Liver (tissue), 3 donors: Measurements from ENCODE around the gene NFIX.

ENCODE experiments used
- CTCF ChIP-seq: fragments of 150-350 bp; IDR thresholded peaks from 2 replicates; pipeline ENCODE4 v1.5.1; 2017; ENCODE audit warnings: improper control_type of control experiment, low read depth, low read length; ENCODE audit not compliant: missing input control
- EGR1 ChIP-seq, 2 donors: IDR thresholded peaks; 2 replicates each; pipeline ENCODE4 v1.6.1; 2016 to 2018; ENCODE audit warnings: antibody characterized with exemption in 2 of 2, low read depth in 2 of 2
- GABPA ChIP-seq, 2 donors: IDR thresholded peaks in 1 of 2; conservative IDR thresholded peaks in 1 of 2; 2 replicates each; pipeline ENCODE4 v1.6.1; 2016; ENCODE audit warnings: antibody characterized with exemption in 2 of 2, mild to moderate bottlenecking in 1 of 2, moderate library complexity in 1 of 2
- HNF4A ChIP-seq, 2 donors: conservative IDR thresholded peaks; 2 replicates each; pipeline ENCODE4 v1.6.1; 2016; ENCODE audit warnings: antibody characterized with exemption in 2 of 2, mild to moderate bottlenecking in 2 of 2
- RAD21 ChIP-seq, 2 donors: IDR thresholded peaks; 2 replicates each; pipeline ENCODE4 v1.6.1; 2016; ENCODE audit warnings: antibody characterized with exemption in 2 of 2, mild to moderate bottlenecking in 2 of 2
- SP1 ChIP-seq: IDR thresholded peaks from 2 replicates; pipeline ENCODE4 v1.6.1; 2018; ENCODE audit warnings: antibody characterized with exemption, mild to moderate bottlenecking
- TAF1 ChIP-seq: conservative IDR thresholded peaks from 2 replicates; pipeline ENCODE4 v1.6.1; 2016; ENCODE audit warnings: antibody characterized with exemption, mild to moderate bottlenecking
- TF ChIP-seq, protein P1 (sequence below): IDR thresholded peaks from 2 replicates; pipeline ENCODE4 v1.6.1; 2016; ENCODE audit warnings: antibody characterized with exemption, mild to moderate bottlenecking
- donor health status: healthy.
- donor health status: healthy.

GRCh38 chr19:13056052-13056660 is 60.9 kb downstream of the NFIX start:
- TF ChIP-seq RAD21 (IDR thresholded peaks at IDR 0.05) (no peak), CTCF (no peak), EGR1 (IDR thresholded peaks at IDR 0.05; ENCODE audit: low read depth in 2 of 2) (no peak), GABPA (IDR thresholded peaks at IDR 0.05 in 1 of 2, conservative IDR thresholded peaks at IDR 0.05 in 1 of 2) (no peak), SP1 (no peak), HNF4A (conservative IDR thresholded peaks at IDR 0.05) (no peak), TAF1 (no peak)
- TF ChIP-seq, protein P1, sequence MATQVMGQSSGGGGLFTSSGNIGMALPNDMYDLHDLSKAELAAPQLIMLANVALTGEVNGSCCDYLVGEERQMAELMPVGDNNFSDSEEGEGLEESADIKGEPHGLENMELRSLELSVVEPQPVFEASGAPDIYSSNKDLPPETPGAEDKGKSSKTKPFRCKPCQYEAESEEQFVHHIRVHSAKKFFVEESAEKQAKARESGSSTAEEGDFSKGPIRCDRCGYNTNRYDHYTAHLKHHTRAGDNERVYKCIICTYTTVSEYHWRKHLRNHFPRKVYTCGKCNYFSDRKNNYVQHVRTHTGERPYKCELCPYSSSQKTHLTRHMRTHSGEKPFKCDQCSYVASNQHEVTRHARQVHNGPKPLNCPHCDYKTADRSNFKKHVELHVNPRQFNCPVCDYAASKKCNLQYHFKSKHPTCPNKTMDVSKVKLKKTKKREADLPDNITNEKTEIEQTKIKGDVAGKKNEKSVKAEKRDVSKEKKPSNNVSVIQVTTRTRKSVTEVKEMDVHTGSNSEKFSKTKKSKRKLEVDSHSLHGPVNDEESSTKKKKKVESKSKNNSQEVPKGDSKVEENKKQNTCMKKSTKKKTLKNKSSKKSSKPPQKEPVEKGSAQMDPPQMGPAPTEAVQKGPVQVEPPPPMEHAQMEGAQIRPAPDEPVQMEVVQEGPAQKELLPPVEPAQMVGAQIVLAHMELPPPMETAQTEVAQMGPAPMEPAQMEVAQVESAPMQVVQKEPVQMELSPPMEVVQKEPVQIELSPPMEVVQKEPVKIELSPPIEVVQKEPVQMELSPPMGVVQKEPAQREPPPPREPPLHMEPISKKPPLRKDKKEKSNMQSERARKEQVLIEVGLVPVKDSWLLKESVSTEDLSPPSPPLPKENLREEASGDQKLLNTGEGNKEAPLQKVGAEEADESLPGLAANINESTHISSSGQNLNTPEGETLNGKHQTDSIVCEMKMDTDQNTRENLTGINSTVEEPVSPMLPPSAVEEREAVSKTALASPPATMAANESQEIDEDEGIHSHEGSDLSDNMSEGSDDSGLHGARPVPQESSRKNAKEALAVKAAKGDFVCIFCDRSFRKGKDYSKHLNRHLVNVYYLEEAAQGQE = no peak
